ENCODE data around the gene DUSP7. TPM values are rescaled to one million over a fixed set of nuclear protein-coding genes. Genes with fewer than 3 reads are reported as not detected.

DUSP7 gene
- total RNA-seq, 4 donors from 2014 or later: 2.2 to 8.2 (median 6.2) TPM

DNA sequence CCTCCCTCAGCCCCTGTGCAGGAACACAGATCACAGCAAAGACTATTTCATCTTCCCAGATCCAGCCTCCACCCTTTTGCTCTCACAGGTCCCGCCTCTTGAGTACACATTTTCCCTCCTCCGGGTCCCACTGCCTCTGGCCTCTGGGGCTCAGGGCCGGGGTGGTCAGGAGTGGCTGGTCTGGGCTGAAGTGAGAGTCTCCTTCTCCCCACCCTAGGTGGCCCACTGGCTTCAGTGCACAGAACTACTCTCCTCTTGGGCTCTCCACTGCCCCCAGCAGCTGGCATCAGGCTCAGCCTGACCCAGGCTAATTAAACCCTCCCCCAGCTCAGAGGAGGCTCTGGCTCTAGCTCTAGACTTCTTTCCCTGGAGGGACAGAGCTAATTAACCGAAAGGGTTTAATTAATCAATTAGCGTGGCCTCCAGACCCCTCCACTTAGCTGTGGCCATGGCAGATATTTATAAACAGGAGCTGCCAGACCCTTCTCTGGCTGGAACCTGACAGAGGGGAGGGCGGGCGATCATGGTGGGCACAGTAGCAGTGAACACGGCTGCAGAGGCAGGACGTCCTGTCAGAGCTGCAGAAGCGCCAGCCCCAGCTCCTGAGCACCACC is 15.1 kb downstream of the DUSP7 start:
- DNase-seq: no peak
- Histone ChIP-seq H3K4me3 (no peak overlapping the region), H3K9me3 (no peaks in the 10 kb centered on the region), H3K27me3 (no peaks in the 10 kb centered on the region), H3K4me1 (no peaks in the 10 kb centered on the region), H3K27ac (no peak overlapping the region), H3K36me3 (no peaks in the 10 kb centered on the region)
- in situ Hi-C loops (cut with MboI; ENCODE audit: low pct_ligation_motif_present in 1 of 4, low pct_unique_long_range_greater_than_20kb in 1 of 4, low sequenced_read_pairs in 3 of 4): no loop called here
- intact Hi-C loops (cut with DNase I; ENCODE audit: low total_unique reads): no loop called here
- WGBS, 2 donors (ENCODE audit: low coverage in 1 of 2): 75% methylated on average over 10 of the region's 10 CpGs; no CpG with 5 or more reads in 1 of the 2 donors
- no peak for TF ChIP-seq EP300 (IDR thresholded peaks at IDR 0.05; ENCODE audit: low read depth)
- TF ChIP-seq, protein P1, sequence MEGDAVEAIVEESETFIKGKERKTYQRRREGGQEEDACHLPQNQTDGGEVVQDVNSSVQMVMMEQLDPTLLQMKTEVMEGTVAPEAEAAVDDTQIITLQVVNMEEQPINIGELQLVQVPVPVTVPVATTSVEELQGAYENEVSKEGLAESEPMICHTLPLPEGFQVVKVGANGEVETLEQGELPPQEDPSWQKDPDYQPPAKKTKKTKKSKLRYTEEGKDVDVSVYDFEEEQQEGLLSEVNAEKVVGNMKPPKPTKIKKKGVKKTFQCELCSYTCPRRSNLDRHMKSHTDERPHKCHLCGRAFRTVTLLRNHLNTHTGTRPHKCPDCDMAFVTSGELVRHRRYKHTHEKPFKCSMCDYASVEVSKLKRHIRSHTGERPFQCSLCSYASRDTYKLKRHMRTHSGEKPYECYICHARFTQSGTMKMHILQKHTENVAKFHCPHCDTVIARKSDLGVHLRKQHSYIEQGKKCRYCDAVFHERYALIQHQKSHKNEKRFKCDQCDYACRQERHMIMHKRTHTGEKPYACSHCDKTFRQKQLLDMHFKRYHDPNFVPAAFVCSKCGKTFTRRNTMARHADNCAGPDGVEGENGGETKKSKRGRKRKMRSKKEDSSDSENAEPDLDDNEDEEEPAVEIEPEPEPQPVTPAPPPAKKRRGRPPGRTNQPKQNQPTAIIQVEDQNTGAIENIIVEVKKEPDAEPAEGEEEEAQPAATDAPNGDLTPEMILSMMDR (IDR thresholded peaks at IDR 0.05): no peak
- TF ChIP-seq POLR2A (IDR thresholded peaks at IDR 0.05): no peak
- TF ChIP-seq POLR2AphosphoS5 (IDR thresholded peaks at IDR 0.05): no peak

DNA sequence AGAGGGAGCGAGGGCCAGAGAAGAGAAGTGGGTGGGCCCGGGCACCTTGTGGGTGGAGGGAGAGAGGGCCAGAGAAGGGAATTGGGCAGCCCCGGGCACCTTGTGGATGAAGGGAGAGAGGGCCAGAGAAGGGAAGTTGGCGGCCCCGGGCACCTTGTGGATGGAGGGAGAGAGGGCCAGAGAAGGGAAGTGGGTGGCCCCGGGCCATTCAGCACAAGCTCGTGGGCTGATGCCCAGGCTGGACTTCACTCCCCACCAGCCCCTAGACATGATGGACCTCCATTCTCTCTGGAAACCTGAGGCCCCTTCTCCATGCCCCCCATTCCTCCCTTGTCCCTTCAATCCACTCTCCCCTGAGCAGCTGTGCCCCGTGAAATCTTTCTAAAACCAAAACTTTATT is 15.8 kb downstream of the DUSP7 start:
- no peak for TF ChIP-seq POLR2AphosphoS5 (IDR thresholded peaks at IDR 0.05)
- no peak for TF ChIP-seq POLR2A (IDR thresholded peaks at IDR 0.05)
- TF ChIP-seq, protein P1 (IDR thresholded peaks at IDR 0.05): no peak
- no peak for TF ChIP-seq EP300 (IDR thresholded peaks at IDR 0.05; ENCODE audit: low read depth)
- intact Hi-C loops (cut with DNase I; ENCODE audit: low total_unique reads) (no loop called here), in situ Hi-C loops (cut with MboI; ENCODE audit: low pct_ligation_motif_present in 1 of 4, low pct_unique_long_range_greater_than_20kb in 1 of 4, low sequenced_read_pairs in 3 of 4) (no loop called here)
- Histone ChIP-seq H3K9me3 (no peaks in the 10 kb centered on the region), H3K27ac (no peak overlapping the region), H3K27me3 (no peaks in the 10 kb centered on the region), H3K4me1 (no peaks in the 10 kb centered on the region), H3K36me3 (no peaks in the 10 kb centered on the region), H3K4me3 (no peak overlapping the region)
- WGBS, 2 donors (ENCODE audit: low coverage in 1 of 2): 82 to 90% methylated on average over 2 to 8 of the region's 8 CpGs
- no peak for DNase-seq

DNA sequence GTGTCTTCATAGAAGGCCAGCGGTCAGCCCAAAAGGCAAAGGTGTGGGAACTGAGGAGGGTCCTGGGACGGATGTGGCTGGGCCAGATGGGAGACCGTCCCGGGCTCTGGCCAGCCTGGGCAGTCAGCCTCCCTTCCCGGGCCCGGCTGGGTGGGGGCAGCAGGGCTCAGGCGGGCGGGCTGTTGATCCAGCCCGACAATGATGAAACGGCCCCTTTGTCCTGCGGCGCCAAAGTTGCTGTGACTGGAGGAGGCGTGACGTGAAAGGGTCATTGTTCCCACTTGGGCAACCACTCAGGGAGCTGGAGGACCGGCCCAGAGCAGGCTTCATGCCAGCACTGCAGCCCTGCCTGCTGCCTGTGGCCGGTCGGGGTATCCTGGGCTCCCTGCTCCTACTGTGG is 16.5 kb downstream of the DUSP7 start:
- 45 to 60% methylated on average over 1 to 17 of the region's 17 CpGs for WGBS, 2 donors (ENCODE audit: low coverage in 1 of 2)
- in situ Hi-C loops (cut with MboI; ENCODE audit: low pct_ligation_motif_present in 1 of 4, low pct_unique_long_range_greater_than_20kb in 1 of 4, low sequenced_read_pairs in 3 of 4): no loop called here
- no peaks in the 10 kb centered on the region for H3K9me3 ChIP-seq
- no peaks in the 10 kb centered on the region for H3K36me3 ChIP-seq
- no peak overlapping the region for H3K27ac ChIP-seq
- intact Hi-C loops (cut with DNase I; ENCODE audit: low total_unique reads): no loop called here
- no peak overlapping the region for H3K4me3 ChIP-seq
- DNase-seq: no peak
- TF ChIP-seq EP300 (IDR thresholded peaks at IDR 0.05; ENCODE audit: low read depth) (no peak), POLR2AphosphoS5 (IDR thresholded peaks at IDR 0.05) (no peak), POLR2A (IDR thresholded peaks at IDR 0.05) (no peak)
- TF ChIP-seq, protein P1 (IDR thresholded peaks at IDR 0.05): no peak
- H3K4me1 ChIP-seq: no peaks in the 10 kb centered on the region
- H3K27me3 ChIP-seq: no peaks in the 10 kb centered on the region

DNA sequence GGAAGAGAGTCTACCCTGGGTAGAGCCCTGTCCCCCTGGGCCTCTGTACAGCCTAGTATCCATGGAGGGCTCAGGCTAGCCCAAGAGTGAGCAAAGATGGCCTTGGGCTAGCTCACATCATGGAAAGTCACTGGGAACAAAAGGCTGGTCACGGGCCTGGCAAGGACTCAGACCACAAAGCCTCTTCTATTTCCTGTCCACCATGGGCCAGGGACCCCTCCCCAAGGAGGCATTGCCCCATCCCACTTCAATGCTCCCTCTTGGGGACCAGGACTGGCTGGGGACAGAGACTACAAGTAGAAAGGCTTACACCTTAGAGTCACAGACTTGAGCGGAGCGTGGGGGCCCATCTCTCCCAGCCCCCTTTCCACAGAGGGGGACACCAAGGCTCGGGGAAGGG is 16.9 kb downstream of the DUSP7 start:
- in situ Hi-C loops (cut with MboI; ENCODE audit: low pct_ligation_motif_present in 1 of 4, low pct_unique_long_range_greater_than_20kb in 1 of 4, low sequenced_read_pairs in 3 of 4) (no loop called here), intact Hi-C loops (cut with DNase I; ENCODE audit: low total_unique reads) (no loop called here)
- H3K27me3 ChIP-seq: no peaks in the 10 kb centered on the region
- no peaks in the 10 kb centered on the region for H3K9me3 ChIP-seq
- no peak overlapping the region for H3K4me3 ChIP-seq
- no peaks in the 10 kb centered on the region for H3K36me3 ChIP-seq
- no peak for DNase-seq
- no peak for TF ChIP-seq POLR2AphosphoS5 (IDR thresholded peaks at IDR 0.05)
- TF ChIP-seq POLR2A (IDR thresholded peaks at IDR 0.05): no peak
- TF ChIP-seq EP300 (IDR thresholded peaks at IDR 0.05; ENCODE audit: low read depth): no peak
- H3K4me1 ChIP-seq: no peaks in the 10 kb centered on the region
- WGBS, 2 donors (ENCODE audit: low coverage in 1 of 2): 87% methylated on average over 4 of the region's 4 CpGs; no CpG with 5 or more reads in 1 of the 2 donors
- H3K27ac ChIP-seq: no peak overlapping the region

DNA sequence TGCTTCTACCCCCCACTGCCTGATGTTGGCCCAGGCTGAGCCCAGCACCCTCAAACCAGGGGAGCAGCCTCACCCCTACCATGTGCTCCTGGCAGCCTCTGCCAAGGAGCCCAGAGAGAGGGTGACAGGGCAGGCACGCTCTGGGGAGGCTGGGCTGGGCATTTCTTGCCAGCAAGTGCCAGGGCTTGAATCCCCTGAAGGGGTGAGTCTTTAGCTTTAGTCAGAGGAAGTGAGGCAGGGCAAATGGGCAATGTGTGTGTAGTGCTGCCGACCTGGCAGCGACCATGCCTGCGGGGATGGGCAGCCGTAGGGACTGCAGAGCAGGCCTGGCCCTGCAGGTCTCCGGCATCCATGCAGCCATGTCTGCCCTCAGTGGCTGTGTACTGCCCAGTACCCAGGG is 18.1 kb downstream of the DUSP7 start:
- H3K4me1 ChIP-seq: peaks cover 0 to 3% (median 0%) of the 10 kb centered on the region in 4 donors
- H3K9me3 ChIP-seq: no peaks in the 10 kb centered on the region
- in situ Hi-C loops (cut with MboI; ENCODE audit: low pct_ligation_motif_present in 1 of 4, low pct_unique_long_range_greater_than_20kb in 1 of 4, low sequenced_read_pairs in 3 of 4) (no loop called here), intact Hi-C loops (cut with DNase I; ENCODE audit: low total_unique reads) (no loop called here)
- no peak for TF ChIP-seq EP300 (IDR thresholded peaks at IDR 0.05; ENCODE audit: low read depth)
- TF ChIP-seq POLR2AphosphoS5 (IDR thresholded peaks at IDR 0.05): no peak
- no peak for TF ChIP-seq POLR2A (IDR thresholded peaks at IDR 0.05)
- TF ChIP-seq, protein P1 (IDR thresholded peaks at IDR 0.05): no peak
- no peak overlapping the region for H3K4me3 ChIP-seq
- no peak overlapping the region for H3K27ac ChIP-seq
- DNase-seq: no peak
- H3K36me3 ChIP-seq: no peaks in the 10 kb centered on the region
- WGBS, 2 donors (ENCODE audit: low coverage in 1 of 2): 84% methylated on average over 6 of the region's 6 CpGs; no CpG with 5 or more reads in 1 of the 2 donors
- no peaks in the 10 kb centered on the region for H3K27me3 ChIP-seq

Measured in transverse colon (tissue), 4 donors.